Measurements from ENCODE around the gene MAP1S. TPM values are rescaled to one million over a fixed set of nuclear protein-coding genes. Genes with fewer than 3 reads are reported as not detected.

Gene MAP1S
- total and polyA plus RNA-seq, 2 of the 4 experiments (the other 2 are of a cell fraction): 6.1 to 48.6 TPM

- Histone ChIP-seq H2BK120ac (ENCODE audit: low read depth, low read length) (no peak overlapping the region), H3K18ac (ENCODE audit: low read depth, low read length) (no peak overlapping the region), H3K9me1 (ENCODE audit: insufficient read depth, low read length) (no peaks in the 10 kb centered on the region), H4K5ac (ENCODE audit: low read depth, low read length) (no peak overlapping the region), H3K27me3 (ENCODE audit: control insufficient read depth, insufficient read depth, low read length) (peaks cover 5% of the 10 kb centered on the region; the same call in 1 of the 2 replicates), H3K9ac (ENCODE audit: low read depth, low read length) (no peak overlapping the region), H3K4me1 (ENCODE audit: control insufficient read depth, insufficient read depth, low read length) (no peaks in the 10 kb centered on the region), H3K4me3 (ENCODE audit: insufficient read depth, low read depth, low read length) (no peak overlapping the region), H4K91ac (ENCODE audit: insufficient read depth, low read depth, low read length) (no peak overlapping the region), H4K20me1 (ENCODE audit: insufficient read depth, low read length) (no peaks in the 10 kb centered on the region), H2BK15ac (ENCODE audit: low read depth, low read length) (no peak overlapping the region), H3K36me3 (ENCODE audit: control insufficient read depth, insufficient read depth, low read length) (no peaks in the 10 kb centered on the region), H2BK5ac (ENCODE audit: low read depth, low read length, poor library complexity, severe bottlenecking) (no peak overlapping the region), H3K14ac (replicated peaks; ENCODE audit: low read depth, low read length) (no peak overlapping the region), H2AFZ (replicated peaks; ENCODE audit: low read length, poor library complexity) (no peak overlapping the region), H2AK9ac (replicated peaks; ENCODE audit: low read depth, low read length, poor library complexity) (no peak overlapping the region), H3K4ac (ENCODE audit: low read depth, low read length) (no peak overlapping the region), H3K9me3 (ENCODE audit: control insufficient read depth, insufficient read depth, low read length) (no peaks in the 10 kb centered on the region), H3K79me1 (ENCODE audit: low read depth in 1 of 2, low read length in 2 of 2) (no peaks in the 10 kb centered on the region), H3K23ac (ENCODE audit: low read depth, low read length) (no peak overlapping the region), H3K56ac (ENCODE audit: extremely low read depth, insufficient read depth, low read length) (no peak overlapping the region), H3K4me2 (ENCODE audit: low read depth, low read length) (no peak overlapping the region), H4K8ac (ENCODE audit: low read depth in 2 of 2, low read length in 2 of 2) (no peak overlapping the region), H2BK20ac (ENCODE audit: low read depth, low read length) (no peak overlapping the region), H2AK5ac (ENCODE audit: low read depth, low read length) (no peak overlapping the region), H3K27ac (ENCODE audit: insufficient read depth, low read length) (no peak overlapping the region)
- no peak for TF ChIP-seq MAZ (IDR thresholded peaks at IDR 0.05; ENCODE audit: borderline replicate concordance, low read depth, low read length)
- TF ChIP-seq SMC3 (IDR thresholded peaks at IDR 0.05; ENCODE audit: low read depth, low read length): peak; percentile 39
- TF ChIP-seq RCOR1 (IDR thresholded peaks at IDR 0.05; ENCODE audit: insufficient replicate concordance, low read length): no peak
- TF ChIP-seq ELK1 (IDR thresholded peaks at IDR 0.05; ENCODE audit: borderline replicate concordance, low read depth, low read length): no peak
- no peak for TF ChIP-seq MXI1 (IDR thresholded peaks at IDR 0.05; ENCODE audit: borderline replicate concordance, low read depth, low read length)
- TF ChIP-seq USF2 (IDR thresholded peaks at IDR 0.05; ENCODE audit: low read depth, low read length): no peak
- TF ChIP-seq CEBPB (IDR thresholded peaks at IDR 0.05; ENCODE audit: low read depth, low read length): no peak
- TF ChIP-seq CHD1 (IDR thresholded peaks at IDR 0.05; ENCODE audit: low read depth, low read length): no peak
- TF ChIP-seq POLR2A (IDR thresholded peaks at IDR 0.05; ENCODE audit: low read depth, low read length): no peak
- TF ChIP-seq BHLHE40 (IDR thresholded peaks at IDR 0.05; ENCODE audit: low read depth, low read length): no peak
- TF ChIP-seq CTCF (conservative IDR thresholded peaks at IDR 0.05; ENCODE audit: low read depth, low read length): peak; percentile 54
- no peak for TF ChIP-seq RFX5 (IDR thresholded peaks at IDR 0.05; ENCODE audit: low read depth, low read length)
- peak; percentile 45; the same call in 1 of the 2 replicates for TF ChIP-seq RAD21 (IDR thresholded peaks at IDR 0.05; ENCODE audit: low read length)
- in situ Hi-C loops (cut with MboI; ENCODE audit: low sequenced_read_pairs): loop anchor here (10.0 kb wide), 1 partner anchor 151 kb away; the partner anchor contains the start of gene RPL18A
- ATAC-seq (ENCODE audit: low read depth): peak; percentile 67
- ChIA-PET CTCF (interaction anchor here (0.7 to 1.3 kb wide), 2 partner anchors 11 to 63 kb away, joined by 3 to 7 read pairs; no protein-coding TSS in a partner anchor), POLR2A (ENCODE audit: unreplicated experiment) (no interaction called here)
- intact Hi-C loops (cut with micrococcal nuclease): loop anchor here (1.0 to 5.0 kb wide), 3 partner anchors 62 to 153 kb away; partner anchors contain the start of gene RPL18A
- dilution Hi-C loops (cut with HindIII; ENCODE audit: low sequenced_read_pairs, unreplicated experiment): no loop called here
- DNase-seq: peak; percentile 31
- no TSS peak for BruUV-seq (replicated peaks)
- 69% methylated on average over 4 of the region's 11 CpGs; no CpG with 5 or more reads in 1 of the 2 experiments for WGBS, 2 experiments (ENCODE audit: extremely low coverage in 2 of 2, insufficient read length in 1 of 2)
These were observed 15.3 kb upstream of the MAP1S start for GRCh38 chr19:17703824-17704463.
